ENCODE results near the gene UBTD2. TPM values are rescaled to one million over a fixed set of nuclear protein-coding genes. Genes with fewer than 3 reads are reported as not detected.

Gene UBTD2
- total RNA-seq, 2 experiments from 2014 or later: 2.3 to 2.6 TPM

- CTCF ChIA-PET: no interaction called here
- H3K27me3 Mint-ChIP-seq (ENCODE audit: low read depth): no peaks in the 10 kb centered on the region
- peaks cover 8% of the 10 kb centered on the region for H3K36me3 Mint-ChIP-seq (ENCODE audit: low read depth)
- intact Hi-C loops (cut with micrococcal nuclease): no loop called here
- no peak for DNase-seq
- H3K27ac Mint-ChIP-seq: no peak overlapping the region
- H3K4me3 Mint-ChIP-seq: no peak overlapping the region
- no peaks in the 10 kb centered on the region for H3K9me3 Mint-ChIP-seq
- H3K4me1 Mint-ChIP-seq (ENCODE audit: low read depth): peaks cover 34% of the 10 kb centered on the region
These were observed 47.5 kb downstream of the UBTD2 start for GRCh38 chr5:172235827-172236736.

- no peaks in the 10 kb centered on the region for H3K27me3 Mint-ChIP-seq (ENCODE audit: low read depth)
- peaks cover 11% of the 10 kb centered on the region for H3K36me3 Mint-ChIP-seq (ENCODE audit: low read depth)
- intact Hi-C loops (cut with micrococcal nuclease): no loop called here
- DNase-seq: no peak
- H3K27ac Mint-ChIP-seq: no peak overlapping the region
- no peak overlapping the region for H3K4me3 Mint-ChIP-seq
- H3K4me1 Mint-ChIP-seq (ENCODE audit: low read depth): peaks cover 38% of the 10 kb centered on the region
- no peaks in the 10 kb centered on the region for H3K9me3 Mint-ChIP-seq
- CTCF ChIA-PET: interaction anchor here (1.2 kb wide), 2 partner anchors 12 to 24 kb away, joined by 3 read pairs; no protein-coding TSS in a partner anchor
These were observed 48.3 kb downstream of the UBTD2 start for GRCh38 chr5:172235132-172235780.

GRCh38 chr5:172234031-172234430, 49.5 kb downstream of the UBTD2 start:
- Mint-ChIP-seq H3K4me3 (no peak overlapping the region), H3K27ac (no peak overlapping the region), H3K9me3 (no peaks in the 10 kb centered on the region), H3K36me3 (ENCODE audit: low read depth) (peaks cover 11% of the 10 kb centered on the region), H3K4me1 (ENCODE audit: low read depth) (peaks cover 46% of the 10 kb centered on the region), H3K27me3 (ENCODE audit: low read depth) (no peaks in the 10 kb centered on the region)
- DNase-seq: no peak
- CTCF ChIA-PET: interaction anchor here (0.6 kb wide), 2 partner anchors 46 to 273 kb away, joined by 3 read pairs; no protein-coding TSS in a partner anchor
- intact Hi-C loops (cut with micrococcal nuclease): no loop called here

- Mint-ChIP-seq H3K27me3 (ENCODE audit: low read depth) (no peaks in the 10 kb centered on the region), H3K4me1 (ENCODE audit: low read depth) (peaks cover 27% of the 10 kb centered on the region), H3K36me3 (ENCODE audit: low read depth) (peaks cover 15% of the 10 kb centered on the region), H3K27ac (no peak overlapping the region), H3K4me3 (no peak overlapping the region), H3K9me3 (no peaks in the 10 kb centered on the region)
- DNase-seq: no peak
- CTCF ChIA-PET: interaction anchor here (0.6 to 1.6 kb wide), 7 partner anchors 10 to 64 kb away, joined by 3 to 7 read pairs (median 3); partner anchors contain the start of gene STK10
- intact Hi-C loops (cut with micrococcal nuclease): loop anchor here (1.0 to 10.0 kb wide), 2 partner anchors 45 to 1655 kb away; no protein-coding TSS in a partner anchor
These were observed 53.7 kb downstream of the UBTD2 start for GRCh38 chr5:172229904-172230303.

GRCh38 chr5:172224996-172225395, 58.6 kb downstream of the UBTD2 start:
- H3K4me1 Mint-ChIP-seq (ENCODE audit: low read depth): peaks cover 36% of the 10 kb centered on the region
- H3K27ac Mint-ChIP-seq: no peak overlapping the region
- H3K36me3 Mint-ChIP-seq (ENCODE audit: low read depth): peaks cover 14% of the 10 kb centered on the region

GRCh38 chr5:172223901-172224873, 59.4 kb downstream of the UBTD2 start:
- H3K27me3 Mint-ChIP-seq (ENCODE audit: low read depth): no peaks in the 10 kb centered on the region
- CTCF ChIA-PET: interaction anchor here (0.6 to 1.4 kb wide), 5 partner anchors 11 to 69 kb away, joined by 3 read pairs; partner anchors contain the start of gene UBTD2
- intact Hi-C loops (cut with micrococcal nuclease): loop anchor here (1.0 to 10.0 kb wide), 7 partner anchors 15 to 1649 kb away; partner anchors contain the start of gene STK10
- peak overlapping the region; percentile 37 for H3K27ac Mint-ChIP-seq
- H3K9me3 Mint-ChIP-seq: peaks cover 3% of the 10 kb centered on the region
- DNase-seq: peak; percentile 70
- peaks cover 30% of the 10 kb centered on the region for H3K4me1 Mint-ChIP-seq (ENCODE audit: low read depth)
- H3K36me3 Mint-ChIP-seq (ENCODE audit: low read depth): peaks cover 22% of the 10 kb centered on the region
- peak overlapping the region; percentile 11 for H3K4me3 Mint-ChIP-seq

More at GRCh38 chr5:172224996-172225395, 58.6 kb downstream of the UBTD2 start:
- no peak for DNase-seq
- CTCF ChIA-PET: interaction anchor here (0.6 kb wide), 1 partner anchor 315 kb away, joined by 3 read pairs; no protein-coding TSS in a partner anchor
- Mint-ChIP-seq H3K9me3 (no peaks in the 10 kb centered on the region), H3K4me3 (no peak overlapping the region), H3K27me3 (ENCODE audit: low read depth) (no peaks in the 10 kb centered on the region)
- intact Hi-C loops (cut with micrococcal nuclease): loop anchor here (1.0 to 10.0 kb wide), 7 partner anchors 14 to 1650 kb away; partner anchors contain the start of gene STK10

DNA sequence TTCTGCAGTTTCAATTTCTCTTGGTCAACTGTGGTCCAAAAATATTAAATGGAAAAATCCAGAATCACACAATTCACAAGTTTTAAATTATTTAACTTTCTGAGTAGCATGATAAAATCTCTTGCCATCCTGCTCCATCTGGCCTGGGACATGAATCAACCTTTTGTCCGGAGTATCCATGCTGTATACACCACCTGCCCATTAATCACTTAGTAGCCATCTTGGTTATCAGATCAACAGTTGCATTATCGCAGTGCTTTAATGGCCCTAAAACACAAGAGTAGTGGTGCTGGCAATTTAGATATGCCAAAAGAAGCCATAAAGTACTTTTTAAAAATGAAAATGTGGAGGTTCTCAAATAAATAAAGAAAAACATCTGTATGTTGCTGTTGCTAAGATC, 64.3 kb downstream of the UBTD2 start:
- Mint-ChIP-seq H3K4me3 (no peak overlapping the region), H3K9me3 (peaks cover 5% of the 10 kb centered on the region), H3K27ac (no peak overlapping the region), H3K27me3 (ENCODE audit: low read depth) (no peaks in the 10 kb centered on the region), H3K4me1 (ENCODE audit: low read depth) (peaks cover 14% of the 10 kb centered on the region), H3K36me3 (ENCODE audit: low read depth) (peaks cover 26% of the 10 kb centered on the region)
- DNase-seq: no peak
- CTCF ChIA-PET: no interaction called here
- intact Hi-C loops (cut with micrococcal nuclease): no loop called here

GRCh38 chr5:172216345-172216744, 67.2 kb downstream of the UBTD2 start:
- CTCF ChIA-PET: interaction anchor here (0.6 to 0.7 kb wide), 2 partner anchors 14 to 426 kb away, joined by 3 to 5 read pairs; no protein-coding TSS in a partner anchor
- peaks cover 5% of the 10 kb centered on the region for H3K9me3 Mint-ChIP-seq
- no peak overlapping the region for H3K27ac Mint-ChIP-seq
- no peaks in the 10 kb centered on the region for H3K4me1 Mint-ChIP-seq (ENCODE audit: low read depth)
- intact Hi-C loops (cut with micrococcal nuclease): no loop called here
- H3K4me3 Mint-ChIP-seq: no peak overlapping the region
- DNase-seq: no peak
- H3K27me3 Mint-ChIP-seq (ENCODE audit: low read depth): no peaks in the 10 kb centered on the region
- peaks cover 25% of the 10 kb centered on the region for H3K36me3 Mint-ChIP-seq (ENCODE audit: low read depth)

GRCh38 chr5:172213126-172213525, 70.4 kb downstream of the UBTD2 start:
- intact Hi-C loops (cut with micrococcal nuclease): no loop called here
- CTCF ChIA-PET: interaction anchor here (0.5 to 1.6 kb wide), 4 partner anchors 23 to 119 kb away, joined by 3 to 6 read pairs (median 3); no protein-coding TSS in a partner anchor
- H3K27ac Mint-ChIP-seq: no peak overlapping the region

DNA sequence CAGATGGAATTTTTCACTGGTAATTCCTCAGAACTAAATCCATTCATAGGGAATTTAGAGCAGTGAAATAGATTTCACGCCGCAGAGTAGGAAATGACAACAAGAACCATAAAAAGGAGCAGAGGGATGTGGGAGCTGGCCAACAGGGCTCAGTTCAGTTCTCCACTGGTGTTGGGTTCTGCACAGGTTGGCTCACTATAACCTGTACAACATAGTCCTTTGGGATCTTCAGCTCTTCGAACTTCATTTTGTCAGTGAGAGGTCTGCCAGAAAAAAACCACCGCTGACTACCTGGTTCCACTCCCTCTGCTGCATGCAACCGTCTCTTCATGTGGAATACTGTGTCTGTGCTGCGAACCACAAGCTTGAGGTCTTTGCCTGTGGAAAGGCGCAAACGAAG, 71.9 kb downstream of the UBTD2 start:
- H3K4me1 Mint-ChIP-seq (ENCODE audit: low read depth): no peaks in the 10 kb centered on the region
- no peak for DNase-seq
- no peaks in the 10 kb centered on the region for H3K27me3 Mint-ChIP-seq (ENCODE audit: low read depth)
- intact Hi-C loops (cut with micrococcal nuclease): no loop called here
- no peaks in the 10 kb centered on the region for H3K9me3 Mint-ChIP-seq
- no peak overlapping the region for H3K4me3 Mint-ChIP-seq
- CTCF ChIA-PET: interaction anchor here (0.6 to 1.6 kb wide), 3 partner anchors 9 to 181 kb away, joined by 3 to 4 read pairs (median 3); partner anchors contain the start of gene STK10
- H3K27ac Mint-ChIP-seq: no peak overlapping the region
- peaks cover 9% of the 10 kb centered on the region for H3K36me3 Mint-ChIP-seq (ENCODE audit: low read depth)

More at GRCh38 chr5:172213126-172213525, 70.4 kb downstream of the UBTD2 start:
- H3K4me1 Mint-ChIP-seq (ENCODE audit: low read depth): no peaks in the 10 kb centered on the region
- DNase-seq: no peak
- peaks cover 14% of the 10 kb centered on the region for H3K36me3 Mint-ChIP-seq (ENCODE audit: low read depth)
- no peaks in the 10 kb centered on the region for H3K27me3 Mint-ChIP-seq (ENCODE audit: low read depth)
- H3K4me3 Mint-ChIP-seq: no peak overlapping the region
- no peaks in the 10 kb centered on the region for H3K9me3 Mint-ChIP-seq

DNA sequence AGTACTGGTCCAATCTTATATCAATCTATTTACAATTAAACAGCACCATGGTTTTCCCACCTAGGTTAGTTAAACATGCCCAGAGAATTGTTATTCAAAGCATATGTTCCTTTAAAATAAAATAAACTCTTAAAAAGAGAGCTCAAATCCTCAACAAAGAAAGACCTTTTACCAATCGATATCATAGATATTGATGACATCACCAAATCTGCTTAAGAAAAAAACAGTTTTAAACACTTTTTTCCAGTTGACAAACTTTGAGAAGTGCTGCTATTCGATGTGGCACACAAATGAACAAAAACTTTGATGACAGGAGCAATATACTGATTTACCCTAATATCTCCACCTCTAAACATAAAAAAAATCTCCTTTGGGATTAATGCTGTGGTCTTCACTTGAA, 73.8 kb downstream of the UBTD2 start:
- intact Hi-C loops (cut with micrococcal nuclease): no loop called here
- Mint-ChIP-seq H3K4me1 (ENCODE audit: low read depth) (no peaks in the 10 kb centered on the region), H3K27ac (no peak overlapping the region), H3K9me3 (no peaks in the 10 kb centered on the region), H3K4me3 (no peak overlapping the region), H3K36me3 (ENCODE audit: low read depth) (peaks cover 9% of the 10 kb centered on the region), H3K27me3 (ENCODE audit: low read depth) (no peaks in the 10 kb centered on the region)
- CTCF ChIA-PET: no interaction called here
- DNase-seq: no peak

Data from activated naive CD4-positive, alpha-beta T cell treated with anti-CD3 and anti-CD28 coated beads for 36 hours (primary cell).